Measurements from ENCODE around the gene CCNF.

CCNF gene

GRCh38 chr16:2501946-2502895, 73.0 kb downstream of the CCNF start:
- no peak for DNase-seq (ENCODE audit: low read depth)

- no peak for DNase-seq (ENCODE audit: low read depth)
These were observed 76.4 kb downstream of the CCNF start for GRCh38 chr16:2505695-2506094.

- no peak for DNase-seq (ENCODE audit: low read depth)
These were observed 77.9 kb downstream of the CCNF start for GRCh38 chr16:2507052-2507659.

DNA sequence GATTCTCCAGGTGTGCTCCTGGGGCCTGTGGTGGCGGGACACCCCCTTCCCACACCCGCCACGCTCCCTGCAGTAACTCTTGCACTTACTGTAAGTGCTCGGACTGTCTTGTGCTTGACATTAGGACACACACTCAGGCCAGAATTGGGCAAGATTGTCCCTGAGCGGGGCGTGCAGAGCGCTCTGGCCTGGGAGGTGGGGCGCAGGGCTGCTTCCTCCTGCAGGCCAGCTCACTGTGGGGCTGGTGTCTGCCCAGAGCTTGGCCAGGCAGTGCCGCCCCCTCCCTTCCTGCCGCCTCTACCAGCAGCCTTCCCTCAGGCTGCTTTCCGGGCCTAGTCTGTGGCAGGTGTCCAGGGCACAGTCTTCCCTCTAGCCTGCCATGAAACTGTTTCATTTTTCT, 78.4 kb downstream of the CCNF start:
- DNase-seq (ENCODE audit: low read depth) = no peak

Data from stimulated activated CD8-positive, alpha-beta memory T cell treated with anti-CD3 and anti-CD28 coated beads, Interleukin-15, amount 100 ng/mL, for 1 hour (primary cell).